ENCODE measurements around the gene ULK1. TPM values are rescaled to one million over a fixed set of nuclear protein-coding genes. Genes with fewer than 3 reads are reported as not detected.
"Not testable (repeated sequence)": the region's sequence is repeated elsewhere in the genome, so short reads cannot be mapped to it uniquely, and the experiment has no call there.

The ULK1 gene
- total RNA-seq, 1 donor from 2014 or later, result 11.2 TPM

DNA sequence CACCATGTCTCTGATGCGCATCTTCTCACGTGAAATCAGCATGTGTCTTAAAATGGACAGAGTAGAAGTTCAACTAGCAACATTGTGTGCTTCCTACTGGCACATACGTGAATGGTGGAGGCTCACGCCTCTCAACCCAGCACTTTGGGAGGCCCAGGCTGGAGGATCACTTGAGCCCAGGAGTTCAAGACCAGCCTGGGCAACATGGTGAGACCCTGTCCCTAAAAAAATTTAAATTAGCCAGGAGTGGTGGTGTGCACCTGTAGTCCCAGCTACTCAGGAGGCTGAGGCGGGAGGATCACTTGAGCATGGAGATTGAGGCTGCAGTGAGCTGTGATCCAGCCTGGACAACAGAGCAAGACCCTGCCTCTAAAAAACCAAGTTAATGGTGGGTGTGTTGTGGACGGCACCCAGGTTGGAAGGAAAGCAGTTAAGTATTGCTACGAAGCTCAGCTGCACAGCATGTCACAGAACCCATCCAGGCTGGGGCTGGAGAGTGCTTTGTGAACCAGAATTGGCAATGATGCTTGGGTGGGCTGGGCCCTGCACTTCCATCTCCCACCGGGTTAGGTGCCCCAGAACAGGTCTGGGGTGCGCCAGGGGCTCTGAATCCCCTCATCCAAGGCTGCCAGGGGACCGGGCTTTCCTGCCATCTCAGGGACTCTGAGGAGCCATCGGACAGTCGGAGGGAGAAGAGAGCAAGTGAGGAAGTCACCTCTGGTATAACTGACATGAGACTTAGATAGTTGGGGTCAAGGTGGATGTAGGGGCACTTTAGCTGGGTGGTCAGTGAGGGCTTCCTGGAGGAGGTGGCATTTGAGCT, 33.0 kb upstream of the ULK1 start:
- DNase-seq (ENCODE audit: low read depth), result no peak

DNA sequence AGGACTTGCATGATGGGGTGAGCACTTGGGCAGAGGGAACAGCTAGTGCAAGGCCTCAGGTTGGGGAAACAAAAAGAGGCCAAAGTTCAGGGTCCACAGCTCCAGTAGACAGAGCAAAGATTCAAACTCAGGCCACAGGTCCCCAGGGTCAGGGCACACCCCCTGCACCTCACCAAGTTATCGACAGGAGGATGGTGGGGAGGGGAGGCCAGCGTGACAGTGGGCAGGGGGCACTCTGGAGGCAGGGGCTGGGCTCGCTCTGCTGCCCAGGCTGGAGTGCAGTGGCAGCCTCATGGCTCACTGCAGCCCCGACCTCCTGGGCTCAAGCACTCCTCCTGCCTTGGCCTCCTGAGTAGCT, 32.4 kb upstream of the ULK1 start:
- DNase-seq (ENCODE audit: low read depth), result no peak

DNA sequence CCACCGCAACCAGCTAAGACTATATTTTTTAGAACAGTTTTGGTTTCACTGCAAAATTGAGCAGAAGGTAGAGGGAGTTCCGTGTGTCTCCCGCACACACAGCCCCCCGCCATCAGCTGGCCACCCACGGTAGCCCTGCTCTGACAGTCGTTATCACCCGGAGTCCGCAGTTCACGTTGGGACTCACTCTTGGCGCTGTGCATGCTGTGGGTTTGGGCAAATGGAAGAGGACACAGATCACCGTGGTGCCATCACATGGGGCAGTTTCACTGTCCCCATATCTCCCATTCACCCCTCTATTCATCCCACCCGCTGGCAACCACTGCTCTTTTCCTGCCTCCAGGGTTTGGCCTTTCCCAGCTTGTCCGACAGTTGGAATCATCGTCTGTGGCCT, 31.8 kb upstream of the ULK1 start:
- DNase-seq (ENCODE audit: low read depth), result no peak

DNA sequence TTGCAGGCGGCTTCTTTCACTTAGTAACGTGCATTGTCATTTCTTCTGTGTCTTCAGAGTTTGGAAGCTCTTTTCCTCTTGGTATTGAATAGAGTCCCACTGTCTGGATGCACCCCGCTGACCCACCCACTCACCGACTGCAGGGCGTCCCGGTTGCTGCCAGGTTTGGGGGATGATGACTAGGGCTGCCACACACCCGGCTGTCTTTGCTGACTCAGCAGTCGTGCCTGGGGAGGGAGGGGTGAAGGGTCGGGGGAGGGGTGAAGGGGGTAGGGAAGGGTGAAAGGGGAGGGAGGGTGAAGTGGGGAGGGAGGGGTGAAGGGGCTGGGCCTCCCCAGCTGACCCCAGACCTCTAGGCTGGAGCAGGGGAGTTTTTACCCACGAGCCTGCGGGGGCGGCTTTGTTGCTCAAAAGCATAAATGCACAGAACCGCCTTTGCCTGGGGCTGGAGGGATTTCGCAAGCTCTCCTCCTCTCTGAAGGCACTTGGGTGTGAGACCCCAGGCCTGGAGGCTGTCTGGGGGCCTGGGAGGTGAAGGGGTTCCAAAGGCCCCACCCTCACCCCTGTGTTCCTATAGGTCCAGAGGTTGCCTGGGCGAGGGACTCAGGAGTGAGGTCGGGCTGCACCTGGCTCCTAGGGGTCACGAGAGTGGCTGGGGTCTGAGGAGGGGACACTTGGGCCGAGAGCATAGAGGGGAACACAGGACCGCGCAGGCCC, 31.3 kb upstream of the ULK1 start:
- peak; percentile 9 for DNase-seq (ENCODE audit: low read depth)

DNA sequence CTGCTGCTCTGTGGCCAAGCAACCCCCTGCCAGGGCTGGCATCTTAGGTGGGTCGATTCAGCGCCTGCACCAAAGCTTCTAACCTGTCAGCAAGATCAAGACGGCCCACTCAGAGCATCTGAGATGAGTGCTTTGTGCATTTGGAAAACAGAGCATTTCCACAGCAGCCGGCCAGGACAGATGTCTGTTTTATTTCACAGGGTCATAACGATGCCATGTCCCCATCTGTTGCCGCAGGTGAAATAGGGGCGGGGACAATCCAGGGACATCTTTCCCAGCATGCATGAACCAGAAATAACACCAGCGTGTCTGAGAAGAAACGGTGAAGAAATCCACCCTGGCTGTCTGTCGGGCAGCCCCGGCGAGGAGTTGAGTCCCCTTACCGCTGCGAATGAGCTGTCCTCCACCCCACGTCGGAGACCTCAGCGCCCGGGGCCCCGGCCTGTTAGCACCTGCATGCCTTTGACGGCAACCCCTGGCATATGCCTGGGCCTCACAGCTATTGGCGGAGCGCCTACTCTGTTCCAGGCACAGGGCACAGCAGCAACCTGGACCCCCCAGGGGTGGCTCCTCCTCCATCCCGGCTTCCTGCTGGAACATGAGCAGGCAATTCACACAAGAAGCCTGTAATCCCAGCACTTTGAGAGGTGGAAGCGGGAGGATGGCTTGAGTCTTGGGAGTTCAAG, 30.6 kb upstream of the ULK1 start:
- DNase-seq (ENCODE audit: low read depth), result no peak

DNA sequence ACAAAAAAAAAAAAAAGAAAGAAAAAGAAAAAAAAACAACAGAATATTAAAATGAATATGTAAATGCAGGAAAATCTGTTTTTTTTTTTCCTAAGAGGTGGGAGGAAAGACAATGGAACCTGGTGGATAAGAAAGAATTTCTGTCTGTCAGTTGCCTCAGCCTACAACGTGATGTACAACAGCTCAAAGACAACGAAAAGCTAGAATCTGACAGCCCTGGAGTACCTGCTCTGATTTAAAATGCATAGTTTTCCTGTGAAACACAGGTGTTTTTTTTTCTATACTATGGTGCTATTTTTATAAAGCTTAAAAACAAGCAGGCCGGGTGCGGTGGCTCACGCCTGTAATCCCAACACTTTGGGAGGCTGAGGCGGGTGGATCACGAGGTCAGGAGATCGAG, 30.0 kb upstream of the ULK1 start:
- no peak for DNase-seq (ENCODE audit: low read depth)

DNA sequence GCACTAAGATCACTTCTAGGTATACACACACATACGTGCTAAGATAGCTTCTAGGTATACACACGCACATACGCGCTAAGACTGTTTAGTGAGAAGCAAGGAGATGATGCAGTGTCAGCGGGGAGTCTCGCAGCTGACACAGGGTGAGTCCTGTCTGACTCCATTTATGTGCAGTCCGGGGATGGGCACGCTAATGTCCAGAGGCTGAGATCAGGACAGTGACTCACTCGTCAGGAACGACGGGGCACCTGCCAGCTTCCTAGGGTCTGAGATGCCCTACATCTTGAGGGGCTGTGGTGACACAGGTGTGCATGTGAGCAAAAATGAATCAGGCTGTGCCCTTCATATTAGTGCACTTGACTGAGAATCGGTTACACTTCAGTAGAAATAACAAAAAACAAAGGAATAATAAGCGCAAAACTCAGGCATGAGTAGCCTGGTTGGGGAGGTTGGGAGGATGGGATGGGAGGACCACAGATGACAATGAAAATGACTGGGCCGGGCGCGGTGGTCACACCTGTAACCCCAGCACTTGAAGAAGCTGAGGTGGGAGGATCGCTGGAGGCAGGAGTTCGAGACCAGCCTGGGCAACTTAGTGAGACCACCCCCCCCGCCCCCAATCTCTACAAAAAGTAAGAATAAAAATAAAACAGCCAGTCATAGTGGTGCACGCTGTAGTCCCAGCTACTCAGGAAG, 29.1 kb upstream of the ULK1 start:
- DNase-seq (ENCODE audit: low read depth), result peak; percentile 74

DNA sequence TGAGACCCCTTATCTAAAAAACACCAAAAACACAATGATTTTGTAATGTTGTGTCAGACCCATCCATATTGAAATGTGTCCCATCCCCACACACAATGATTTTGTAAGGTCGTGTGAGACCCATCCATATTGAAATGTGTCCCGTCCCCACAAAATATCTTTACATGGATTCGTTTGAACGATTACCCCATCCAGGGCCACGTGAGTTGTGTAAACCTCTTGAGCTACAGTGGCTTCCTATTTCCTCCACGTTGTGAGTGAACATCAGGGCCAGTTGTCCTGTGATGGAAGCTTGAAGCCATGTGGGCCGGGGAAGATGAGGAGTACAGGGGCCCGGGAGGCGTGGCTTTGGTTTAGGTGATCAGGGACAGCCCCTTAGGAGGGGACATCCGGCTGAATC, 27.0 kb upstream of the ULK1 start:
- DNase-seq (ENCODE audit: low read depth), result no peak

DNA sequence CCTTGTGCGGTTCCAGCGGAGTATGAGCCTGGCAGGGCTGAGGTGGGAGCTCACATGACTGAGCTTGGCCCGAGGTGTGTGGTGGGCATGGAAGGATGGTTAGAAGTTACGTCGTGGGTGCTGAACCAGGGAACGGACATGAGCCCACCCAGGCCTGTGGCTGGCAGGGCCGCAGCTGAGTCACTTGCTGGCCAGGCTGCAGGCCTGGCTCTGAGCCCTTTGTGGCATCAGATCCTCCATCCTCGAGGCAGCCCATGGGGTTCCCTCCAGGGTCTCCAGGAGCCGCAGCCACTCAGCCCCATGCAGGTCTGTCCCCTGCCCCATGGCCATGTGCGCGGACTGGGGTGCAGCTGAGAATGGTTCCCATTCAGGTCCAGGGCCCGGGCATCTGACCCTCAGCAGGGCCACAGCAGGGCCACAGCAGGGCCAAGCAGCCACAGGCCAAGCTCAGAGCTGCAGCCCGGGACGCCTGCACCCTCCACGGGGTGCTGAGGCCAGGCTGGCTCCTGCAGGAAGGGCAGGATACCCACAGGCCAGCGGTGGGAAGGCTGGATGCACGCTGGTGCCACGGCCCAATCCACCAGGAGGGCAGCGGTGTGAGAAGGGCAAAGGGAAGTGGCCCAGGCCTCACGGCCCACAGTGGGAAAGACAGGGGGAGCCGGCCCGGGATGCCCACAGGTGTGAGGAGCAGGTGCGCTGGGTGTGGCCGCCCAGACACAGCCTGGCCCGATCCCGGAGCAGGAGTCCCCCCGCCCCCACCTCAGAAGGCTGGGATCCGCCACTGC, 26.3 kb upstream of the ULK1 start:
- peak; percentile 36 for DNase-seq (ENCODE audit: low read depth)

DNA sequence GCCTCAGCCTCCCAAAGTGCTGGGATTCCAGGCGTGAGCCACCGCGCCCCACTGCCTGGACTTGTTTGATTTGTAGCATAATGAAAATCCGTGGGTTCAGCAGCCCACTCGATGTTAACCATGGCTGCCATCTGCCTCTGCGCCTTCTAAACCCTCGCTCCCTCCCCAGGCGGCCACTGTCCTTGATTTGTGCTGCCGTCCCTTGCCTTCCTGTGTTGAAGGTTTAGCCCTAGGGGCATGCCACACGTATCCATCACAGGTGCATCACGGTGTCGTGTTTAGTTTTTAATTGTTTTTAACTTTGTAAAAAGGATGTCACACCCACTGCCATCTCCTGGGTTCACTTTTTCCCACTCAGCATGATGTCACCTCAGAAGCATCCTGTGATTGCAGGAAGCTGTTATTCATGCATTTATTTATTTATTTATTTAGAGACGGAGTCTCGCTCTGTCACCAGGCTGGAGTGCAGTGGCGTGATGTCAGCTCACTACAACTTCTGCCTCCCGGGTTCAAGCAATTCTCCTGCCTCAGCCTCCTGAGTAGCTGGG, 24.5 kb upstream of the ULK1 start:
- peak; percentile 36 for DNase-seq (ENCODE audit: low read depth)

DNA sequence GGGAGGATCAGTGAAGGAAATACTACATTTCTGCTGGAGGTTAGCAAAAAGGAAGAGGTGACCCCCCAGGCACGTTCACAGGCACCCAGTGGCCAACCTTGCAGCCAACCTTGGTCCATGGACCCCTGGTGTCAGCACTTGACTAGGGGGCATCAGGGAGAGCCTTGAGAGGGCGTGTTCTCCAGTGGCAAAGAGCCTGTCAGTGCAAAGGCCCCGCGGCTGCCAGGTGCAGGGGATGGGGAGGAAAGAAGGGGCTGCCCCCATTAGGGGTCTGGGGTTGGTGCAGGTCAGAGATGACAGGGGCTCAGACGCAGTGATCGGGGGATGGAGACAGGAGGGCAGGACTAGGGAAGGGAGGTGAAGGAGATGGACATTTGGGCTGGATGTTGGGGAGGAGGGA, 22.7 kb upstream of the ULK1 start:
- DNase-seq (ENCODE audit: low read depth), result no peak

DNA sequence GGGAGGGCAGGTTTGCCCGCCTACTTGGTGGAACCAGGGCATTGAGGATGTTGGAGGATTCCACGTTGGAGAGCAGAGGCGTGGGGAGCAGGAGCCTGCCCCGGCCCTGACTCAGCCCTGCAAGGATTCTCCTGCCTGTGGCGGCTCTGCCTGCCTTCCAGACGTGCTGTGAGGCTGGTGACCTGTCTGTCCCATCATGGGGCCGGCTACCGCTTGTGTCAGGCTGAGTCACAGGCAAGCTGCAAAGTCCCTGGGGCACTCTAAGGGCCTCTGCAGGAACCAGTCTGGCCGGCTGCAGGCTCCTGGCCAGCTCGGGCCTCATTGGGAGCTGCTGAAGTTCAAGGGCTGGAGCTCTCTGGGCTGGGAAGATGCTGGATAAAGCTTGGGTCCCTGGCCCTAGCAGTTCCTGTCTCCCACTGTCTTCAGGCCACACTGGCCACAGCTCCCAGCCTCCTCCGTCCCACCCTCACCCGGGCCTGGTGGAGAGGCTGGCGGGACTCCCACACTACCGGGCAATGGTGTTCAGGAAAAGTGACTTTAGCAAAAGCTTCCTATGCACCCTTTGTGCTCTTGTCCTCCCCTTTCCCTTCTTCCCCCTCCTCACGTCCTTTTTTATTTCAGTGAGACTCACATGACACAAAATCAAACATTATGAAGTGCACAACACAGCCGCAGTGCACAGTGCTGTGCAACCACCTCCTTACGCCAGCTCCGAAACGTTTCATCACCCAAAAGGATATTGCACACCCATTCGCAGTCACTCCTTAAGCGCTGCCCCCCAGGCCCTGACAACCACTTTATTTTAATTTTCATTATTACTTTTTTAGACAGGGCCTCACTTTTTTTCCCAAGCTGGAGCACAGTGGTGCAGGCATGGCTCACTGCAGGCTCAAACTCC, 22.0 kb upstream of the ULK1 start:
- peak; percentile 63 for DNase-seq (ENCODE audit: low read depth)

DNA sequence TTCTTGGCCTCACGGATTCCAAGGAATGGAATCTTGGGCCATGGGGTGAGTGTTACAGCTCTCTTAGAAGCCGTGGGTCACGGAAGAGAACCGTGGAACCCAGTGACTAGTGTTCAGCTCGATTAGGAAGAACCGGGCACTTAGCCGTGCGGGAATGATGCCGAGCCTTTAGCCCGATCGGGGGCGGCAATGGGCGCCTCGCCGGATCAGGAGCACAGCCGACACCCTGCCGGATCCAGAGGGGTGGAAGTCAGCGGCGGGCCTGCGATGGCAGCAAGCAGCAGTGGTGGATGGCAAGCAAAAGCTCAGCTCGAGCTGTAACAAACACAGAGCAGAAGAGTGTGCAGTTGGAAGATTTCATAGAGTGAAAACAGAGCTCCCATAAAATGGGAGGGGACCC, 21.1 kb upstream of the ULK1 start:
- DNase-seq (ENCODE audit: low read depth), result no peak

DNA sequence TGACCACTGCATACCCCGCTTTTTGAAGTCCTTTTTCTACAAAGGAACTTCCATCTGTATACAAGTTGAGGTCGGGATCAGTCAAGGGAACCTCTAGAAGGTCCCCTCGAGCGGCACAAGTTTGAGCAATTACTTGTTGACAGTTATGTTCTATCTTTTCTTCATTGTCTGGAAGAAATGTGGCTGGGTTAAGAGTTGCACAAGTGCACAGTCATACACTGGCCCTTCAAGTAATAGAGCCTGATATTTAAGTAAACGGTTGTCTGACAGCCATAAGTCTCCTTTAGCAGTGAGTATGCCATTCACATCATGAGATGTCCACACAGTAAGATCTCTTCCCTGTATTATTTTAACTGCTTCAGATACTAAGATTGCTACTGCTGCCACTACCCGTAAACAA, 19.4 kb upstream of the ULK1 start:
- DNase-seq (ENCODE audit: low read depth), result not testable (repeated sequence)

DNA sequence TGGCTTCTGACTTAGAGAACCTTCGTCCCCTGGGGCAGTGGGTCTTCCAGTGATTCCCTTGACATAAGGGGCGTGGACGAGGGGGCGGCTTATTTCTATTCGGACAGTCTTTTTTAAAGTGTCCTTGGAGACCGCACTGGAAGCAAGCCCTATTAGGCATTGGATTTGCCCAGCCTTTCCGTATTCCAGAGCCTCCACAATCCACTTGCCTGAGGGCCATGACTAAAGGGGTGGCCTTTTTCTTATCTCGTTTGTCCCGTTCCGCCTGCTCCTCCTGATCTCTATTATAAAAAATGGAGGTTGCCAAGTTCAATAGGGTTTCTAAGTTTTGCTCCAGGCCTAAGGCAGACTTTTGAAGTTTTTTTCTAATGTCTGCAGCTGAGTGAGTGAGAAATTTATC, 17.2 kb upstream of the ULK1 start:
- not testable (repeated sequence) for DNase-seq (ENCODE audit: low read depth)

DNA sequence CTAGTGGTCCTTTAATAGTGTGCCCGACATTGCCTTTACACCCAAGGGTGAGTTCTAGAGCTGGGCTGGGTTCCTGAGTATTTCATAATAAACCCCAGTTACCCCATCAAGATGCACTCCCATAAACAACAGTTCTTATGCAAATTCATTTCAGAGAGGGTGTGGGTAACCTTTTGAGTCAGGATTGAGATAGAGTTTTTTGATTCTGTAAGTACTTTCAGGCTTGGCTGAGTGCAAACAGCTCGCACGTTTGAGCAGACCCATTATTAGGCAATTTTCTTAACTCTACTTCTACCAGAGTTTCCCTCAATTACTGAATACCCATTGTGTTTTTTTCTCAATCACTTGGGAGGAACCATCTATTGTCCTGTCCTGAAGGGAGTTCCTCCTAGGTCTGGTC, 16.0 kb upstream of the ULK1 start:
- DNase-seq (ENCODE audit: low read depth), result not testable (repeated sequence)

DNA sequence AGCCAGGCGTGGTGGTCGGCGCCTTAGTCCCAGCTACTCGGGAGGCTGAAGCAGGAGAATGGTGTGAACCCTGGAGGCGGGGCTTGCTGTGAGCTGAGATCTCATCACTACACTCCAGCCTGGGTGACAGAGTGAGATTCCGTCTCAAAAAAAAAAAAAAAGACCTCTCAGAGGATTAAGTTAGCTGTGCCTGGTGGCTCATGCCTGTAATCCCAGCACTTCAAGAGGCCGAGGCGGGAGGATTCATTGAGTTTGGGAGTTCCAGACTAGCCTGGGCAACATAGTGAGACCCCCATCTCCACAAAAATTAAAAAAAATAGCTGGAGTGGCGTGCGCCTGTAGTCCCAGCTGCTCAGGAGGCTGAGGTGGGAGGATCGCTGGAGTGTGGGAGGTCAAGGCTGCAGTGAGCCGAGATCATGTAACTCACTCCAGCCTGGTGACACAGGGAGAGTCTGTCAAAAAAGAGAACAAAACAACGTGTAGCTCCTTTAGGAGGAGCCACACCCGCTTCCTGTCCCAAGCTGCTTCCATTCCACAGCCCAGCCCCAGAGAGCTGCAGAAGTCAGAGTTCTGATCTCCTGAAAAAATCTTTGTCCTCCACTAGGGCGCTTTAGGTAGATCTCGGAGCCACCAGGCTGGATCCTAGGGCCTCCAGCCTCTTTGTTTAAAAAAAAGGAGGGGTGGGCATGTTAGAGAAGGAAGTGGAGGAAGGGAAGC, 11.5 kb upstream of the ULK1 start:
- no peak for DNase-seq (ENCODE audit: low read depth)

DNA sequence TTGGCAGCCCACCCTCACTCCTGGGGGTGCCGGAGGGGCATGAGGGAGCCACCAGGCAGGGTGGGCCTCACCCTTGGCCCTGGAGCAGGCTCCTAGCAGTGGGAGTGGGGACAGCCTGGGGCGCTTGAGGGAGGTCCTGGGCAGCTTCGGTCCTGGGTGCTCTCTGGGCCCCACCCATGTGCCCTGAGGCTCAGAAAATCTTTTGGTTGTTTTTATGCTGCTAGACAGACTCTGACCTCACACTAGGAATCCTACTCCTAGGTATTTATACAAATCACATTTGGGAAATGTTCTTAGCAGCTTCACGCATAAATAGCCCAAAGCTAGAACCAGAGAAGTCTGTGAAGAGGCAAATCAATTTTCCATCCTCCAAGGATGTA, 10.9 kb upstream of the ULK1 start:
- no peak for DNase-seq (ENCODE audit: low read depth)

DNA sequence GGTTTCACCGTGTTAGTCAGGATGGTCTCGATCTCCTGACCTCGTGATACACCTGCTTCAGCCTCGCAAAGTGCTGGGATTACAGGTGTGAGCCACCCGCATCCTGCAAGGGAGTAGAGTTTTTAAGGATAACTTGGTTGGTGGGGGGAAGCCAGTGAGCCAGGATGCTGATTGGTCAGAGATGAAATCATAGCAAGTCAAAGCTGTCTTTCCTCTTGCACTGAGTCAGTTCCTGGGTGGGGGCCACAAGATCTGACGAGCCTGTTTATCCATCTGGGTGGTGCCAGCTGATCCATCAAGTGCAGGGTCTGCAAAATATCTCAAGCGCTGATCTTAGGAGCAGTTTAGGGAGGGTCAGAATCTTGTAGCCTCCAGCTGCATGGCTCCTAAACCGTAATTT, 9.3 kb upstream of the ULK1 start:
- DNase-seq (ENCODE audit: low read depth), result not testable (repeated sequence)
